HG02870 (cell line): ENCODE data around the gene ETNK2.

ENCODE experiments used
- ATAC-seq: cut with Tn5 transposase; IDR thresholded peaks from one replicate; pipeline ENCODE4 v1.9.1; 2021; ENCODE audit warnings: mild to moderate bottlenecking, moderate library complexity; ENCODE audit not compliant: unreplicated experiment

ETNK2 gene

DNA sequence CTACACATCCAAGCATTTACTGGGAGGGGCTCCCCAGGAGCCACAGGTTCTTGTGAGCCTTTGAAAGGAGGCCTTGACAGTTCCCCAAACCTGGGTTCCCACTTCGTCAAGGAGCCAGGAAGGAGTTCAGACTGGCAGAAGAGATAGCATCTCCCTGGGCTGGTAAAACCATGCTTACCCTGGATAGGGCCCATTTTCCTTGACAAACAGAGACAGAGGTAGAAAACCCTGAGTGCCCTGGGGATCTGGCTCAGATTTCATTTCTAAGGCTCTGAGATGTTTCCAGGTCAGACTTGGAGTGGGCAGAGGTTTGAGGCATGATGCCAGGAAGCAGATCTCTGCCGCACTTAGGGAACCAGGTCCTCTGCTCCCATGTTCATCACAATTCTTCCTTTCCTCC is 2.7 kb downstream of the ETNK2 start:
- ATAC-seq: no peak

DNA sequence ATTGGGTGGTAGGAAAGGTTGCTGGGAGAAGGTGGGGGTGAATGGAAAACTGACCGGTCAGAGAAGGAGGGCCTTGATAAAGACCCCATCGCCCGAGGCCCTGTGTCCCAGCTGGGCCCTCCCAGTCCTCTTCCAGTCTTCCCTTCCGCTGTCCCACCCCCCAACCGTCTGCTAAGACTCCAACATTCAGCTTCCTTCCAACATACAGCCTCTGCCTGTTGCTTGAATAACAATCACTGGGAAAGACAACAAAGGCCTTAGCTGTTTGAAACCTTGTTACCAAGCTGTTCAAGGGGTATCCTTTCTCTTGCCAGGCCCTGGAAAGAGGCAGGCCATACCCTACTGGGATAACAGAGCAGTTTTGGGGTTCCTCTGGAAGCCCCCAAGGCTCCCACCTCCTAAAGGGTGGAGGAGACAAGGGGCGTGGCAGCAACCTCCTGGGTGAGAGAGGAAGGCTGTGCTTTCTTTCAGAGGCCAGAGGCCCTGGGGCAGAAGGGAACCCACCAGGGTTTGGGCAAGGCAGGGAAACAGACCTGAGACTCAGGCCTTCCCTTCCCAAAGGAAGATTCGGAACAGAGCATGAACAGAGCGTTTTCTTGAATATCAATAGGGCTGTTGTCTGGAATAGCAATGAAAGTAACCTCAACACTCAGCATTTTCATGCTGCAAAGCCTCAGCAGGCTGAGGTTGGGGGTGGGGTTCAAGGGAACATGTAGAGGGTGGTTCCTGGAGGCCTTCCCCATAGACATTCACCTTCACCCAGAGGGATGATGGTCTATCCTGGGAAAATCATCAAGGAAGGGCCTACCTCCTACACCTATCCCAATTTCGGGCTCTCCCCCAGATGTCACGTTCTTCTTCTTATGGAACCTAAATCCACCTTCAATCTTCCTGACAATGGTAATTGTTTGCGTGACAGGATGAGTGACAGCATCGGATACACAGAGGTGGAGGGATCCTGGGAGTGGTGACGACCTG is 4.1 kb downstream of the ETNK2 start:
- ATAC-seq: no peak

DNA sequence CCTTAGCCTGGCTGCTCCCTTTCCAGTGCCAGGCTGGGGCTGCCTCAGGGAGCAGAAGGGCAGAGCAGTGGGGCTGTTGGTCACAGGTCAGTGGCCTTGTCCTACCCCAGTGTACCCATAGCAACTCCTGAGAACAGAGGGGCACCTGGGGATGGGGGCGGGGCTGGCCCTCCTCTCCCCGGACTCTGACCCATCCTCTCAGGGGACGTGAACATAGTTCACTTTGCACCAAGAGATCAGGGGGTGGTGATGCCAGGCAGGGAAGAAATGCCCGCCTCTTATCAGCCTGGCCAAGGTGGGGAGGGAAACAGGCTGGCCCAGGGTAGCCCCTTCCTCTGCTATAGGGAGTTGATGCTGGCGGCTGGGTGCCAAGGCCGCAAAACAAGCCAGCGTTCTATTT is 4.9 kb downstream of the ETNK2 start:
- ATAC-seq: no peak

DNA sequence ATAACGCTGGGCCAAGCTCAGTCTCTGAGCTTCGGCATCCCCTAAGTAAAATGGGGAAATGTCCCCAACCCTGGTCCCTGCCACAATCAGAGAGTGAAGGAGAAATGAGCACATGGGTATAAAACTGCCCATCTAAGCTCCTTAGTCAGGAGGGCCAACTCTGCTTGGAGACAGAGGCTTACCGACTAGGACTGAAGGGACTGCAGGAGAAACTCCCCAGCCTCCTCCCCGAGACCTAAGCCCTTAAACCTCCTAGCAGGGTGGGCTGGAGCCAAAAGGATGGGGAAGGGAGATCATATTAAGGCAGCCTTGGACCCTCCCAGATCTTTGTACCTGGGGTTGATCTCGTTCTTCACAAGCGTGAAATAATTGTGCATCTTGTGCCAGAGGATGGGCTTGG is 5.5 kb downstream of the ETNK2 start:
- ATAC-seq: no peak

DNA sequence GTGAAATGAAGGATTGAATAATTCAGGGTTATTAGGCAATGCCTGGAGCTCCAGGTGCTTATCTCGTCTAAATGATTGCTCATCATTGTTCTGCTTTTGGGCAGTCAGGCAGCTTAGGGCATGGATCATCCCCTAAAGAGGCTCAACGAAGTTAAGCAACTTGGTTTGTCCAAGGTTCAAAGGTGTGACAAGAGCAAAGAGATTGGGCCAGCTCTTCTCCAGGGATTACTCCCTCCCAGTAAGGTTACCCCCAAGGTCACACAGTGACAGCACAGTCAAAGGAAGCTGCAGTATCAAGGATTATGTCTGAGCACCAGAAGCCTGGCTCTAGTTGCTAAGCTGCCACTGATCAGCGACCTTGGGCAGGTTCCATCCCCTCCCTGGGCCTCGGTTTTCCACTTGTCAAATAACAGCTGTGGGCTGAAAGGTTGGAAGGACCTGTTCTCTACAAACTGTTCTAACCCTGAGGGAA is 6.8 kb downstream of the ETNK2 start:
- ATAC-seq: no peak

DNA sequence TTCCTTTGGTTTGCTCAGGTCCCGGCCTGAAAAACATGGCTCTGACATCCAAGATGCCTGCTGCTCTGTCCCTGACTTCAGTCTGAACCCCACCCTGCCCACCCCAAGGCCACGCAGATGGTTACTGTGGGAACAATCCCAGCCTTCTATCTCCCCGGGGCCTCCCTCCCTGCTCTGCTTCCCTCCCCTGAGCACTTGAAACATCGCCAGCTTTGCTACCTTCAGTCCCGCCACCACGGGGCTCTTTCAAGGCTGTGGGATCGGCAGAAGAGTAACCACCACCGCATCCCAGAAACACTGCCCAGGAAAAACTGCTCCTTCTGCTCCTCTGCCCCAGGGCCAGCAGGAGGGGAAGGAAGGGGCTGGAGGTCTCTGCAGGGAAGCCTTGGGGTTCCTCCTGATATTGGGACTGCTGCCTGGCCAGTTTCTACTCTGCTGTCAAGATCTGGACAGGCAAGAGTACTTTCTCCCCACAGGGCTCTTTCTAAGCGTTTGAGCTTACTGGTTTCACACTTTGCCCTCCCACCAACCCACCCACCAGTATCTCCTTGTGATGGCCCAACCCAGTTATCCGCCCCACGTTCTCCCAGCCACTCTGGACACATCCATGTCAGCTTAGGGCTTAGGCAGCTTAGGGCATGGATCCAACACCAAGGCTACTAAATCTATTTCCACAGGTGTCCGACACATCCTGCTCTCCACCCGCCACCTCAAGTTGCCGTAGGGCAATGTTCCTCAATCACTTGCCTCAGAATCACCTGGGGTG is 8.4 kb downstream of the ETNK2 start:
- ATAC-seq: no peak

DNA sequence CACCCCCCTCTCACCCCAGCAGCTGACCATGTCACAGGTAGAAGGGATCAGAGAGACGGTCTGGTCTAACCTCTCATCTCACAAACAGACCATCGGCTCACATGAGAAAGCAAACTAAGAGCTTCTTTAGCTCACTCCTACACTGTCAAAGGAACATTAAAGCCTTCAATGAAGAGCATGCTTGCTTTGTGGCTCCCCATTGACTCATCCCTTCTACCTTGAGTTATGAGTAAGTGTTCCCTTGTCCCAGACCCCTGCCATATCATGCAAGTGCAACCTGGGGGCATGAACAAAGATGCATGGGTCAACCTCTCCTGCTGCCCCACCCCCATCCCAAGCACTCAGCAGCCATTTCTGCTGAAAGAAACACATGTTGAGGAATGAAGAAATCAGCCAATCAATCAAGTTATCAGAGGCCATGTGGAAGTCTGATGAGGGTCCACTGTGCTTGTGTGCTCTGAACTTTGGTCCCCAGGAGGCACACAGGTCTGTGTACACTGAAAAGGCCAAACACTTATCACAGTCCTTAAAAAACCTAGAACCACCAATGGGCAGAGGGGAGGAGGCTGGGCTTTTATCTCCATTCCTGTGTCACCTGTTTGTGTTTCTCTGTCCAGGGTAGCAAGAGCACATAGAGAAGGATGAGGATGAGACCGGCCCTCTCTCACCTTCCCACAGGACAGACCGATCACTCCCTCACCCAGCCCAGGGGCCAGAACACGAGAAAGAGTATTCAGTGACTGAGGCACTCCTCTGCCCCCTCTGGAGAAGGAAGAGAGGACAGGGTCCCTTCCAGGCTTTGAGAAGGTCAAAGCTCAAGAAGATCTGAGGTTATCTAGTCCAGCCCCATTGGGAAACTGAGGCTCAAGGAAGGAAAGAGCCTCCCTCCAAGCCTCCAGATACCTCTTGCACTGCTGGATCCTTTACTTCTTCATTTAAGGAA is 9.5 kb downstream of the ETNK2 start:
- ATAC-seq: no peak

DNA sequence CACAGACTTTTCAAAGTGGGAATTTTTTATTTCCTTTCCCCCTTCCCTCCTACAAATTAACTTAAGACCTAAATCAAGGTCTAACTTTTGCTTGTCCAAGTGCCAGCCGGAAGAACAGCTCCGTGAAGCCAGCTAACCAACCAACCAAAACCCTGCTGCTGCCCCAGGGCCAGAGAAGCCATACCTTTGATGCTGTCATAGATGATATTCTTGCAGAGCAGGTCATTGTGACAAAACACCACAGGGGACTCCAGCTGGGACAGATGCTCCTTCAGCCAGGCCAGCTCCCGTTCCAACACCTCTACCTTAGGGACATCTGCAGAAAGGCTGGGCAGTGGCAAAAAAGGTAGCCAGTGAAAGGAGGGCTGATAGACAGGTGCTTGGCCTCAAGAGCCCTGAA is 10.7 kb downstream of the ETNK2 start:
- no peak for ATAC-seq

DNA sequence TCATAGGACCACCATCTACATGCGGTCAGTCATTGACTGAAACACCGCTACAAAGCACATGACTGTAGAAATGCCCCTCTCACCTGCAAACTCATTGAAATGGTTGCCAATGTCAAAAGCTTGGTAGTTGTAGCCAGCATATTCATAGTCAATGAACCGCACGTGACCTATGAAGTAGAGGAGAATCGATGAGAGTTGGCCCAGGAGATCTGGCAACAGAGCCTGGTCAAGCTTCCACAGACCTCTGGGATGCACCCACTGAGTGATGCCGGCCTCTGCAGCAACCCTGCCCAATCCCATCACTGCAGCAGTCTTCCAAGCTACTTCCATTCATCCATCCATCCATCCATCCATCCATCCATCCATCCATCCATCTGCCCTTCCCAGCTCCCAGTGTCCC is 11.9 kb downstream of the ETNK2 start:
- no peak for ATAC-seq

DNA sequence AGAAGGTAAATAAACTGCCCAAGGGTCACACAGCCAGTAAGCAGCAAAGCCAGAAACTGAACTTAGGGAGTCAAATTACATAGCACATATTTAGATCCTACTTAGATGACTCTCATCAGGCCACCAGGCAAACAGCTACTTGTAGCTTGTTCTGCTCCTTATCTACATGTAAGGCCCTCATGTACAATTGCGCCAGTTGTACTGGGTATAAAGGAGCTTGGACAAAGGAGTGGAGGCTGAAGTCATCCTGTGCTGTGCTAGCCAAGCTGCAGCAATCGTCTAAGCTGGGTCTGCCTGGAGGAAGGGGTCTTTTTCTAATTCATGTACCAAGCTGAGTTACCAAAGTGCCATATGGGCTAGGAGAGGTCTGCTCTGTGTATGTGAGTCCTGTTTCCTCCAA is 12.8 kb downstream of the ETNK2 start:
- ATAC-seq: no peak

DNA sequence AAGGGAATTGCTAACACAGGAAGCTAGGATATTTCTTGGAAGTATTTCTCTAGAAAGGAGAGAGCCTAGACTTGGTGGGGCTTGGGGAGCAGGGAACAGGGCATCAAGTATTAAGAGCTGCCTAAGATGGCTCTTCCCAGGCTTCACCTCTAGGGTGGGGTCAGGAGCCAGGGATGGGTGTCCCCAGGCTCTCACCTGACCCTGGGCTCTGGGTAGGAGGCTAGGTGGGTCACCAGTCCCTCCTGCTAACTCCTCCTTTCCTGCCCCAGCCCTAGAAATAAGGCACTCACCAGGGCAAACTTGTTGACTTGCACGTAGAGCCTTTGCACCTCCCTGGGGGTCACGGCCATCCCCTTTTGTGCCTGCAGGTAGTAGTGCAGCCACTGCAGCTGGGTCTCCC is 15.0 kb downstream of the ETNK2 start:
- no peak for ATAC-seq

DNA sequence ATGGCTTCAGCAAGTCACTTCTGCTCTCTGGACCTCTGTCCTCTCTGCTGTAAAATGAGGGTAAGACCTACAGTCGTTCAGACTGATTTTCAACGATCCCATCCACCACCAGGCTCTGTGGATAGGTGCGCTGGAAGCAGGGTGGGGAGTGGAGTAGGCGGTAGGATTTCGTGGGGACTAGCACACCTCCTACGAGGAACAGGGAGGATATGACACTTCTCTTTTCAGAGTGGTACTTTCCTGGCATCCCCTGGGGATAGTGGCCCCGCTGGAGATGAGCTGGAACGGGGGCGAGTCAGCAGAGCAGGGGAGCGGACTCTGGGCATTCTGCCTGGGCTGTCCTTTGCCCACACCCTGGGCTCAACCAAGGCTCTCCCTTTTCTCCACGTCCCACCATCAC is 17.7 kb downstream of the ETNK2 start:
- no peak for ATAC-seq

DNA sequence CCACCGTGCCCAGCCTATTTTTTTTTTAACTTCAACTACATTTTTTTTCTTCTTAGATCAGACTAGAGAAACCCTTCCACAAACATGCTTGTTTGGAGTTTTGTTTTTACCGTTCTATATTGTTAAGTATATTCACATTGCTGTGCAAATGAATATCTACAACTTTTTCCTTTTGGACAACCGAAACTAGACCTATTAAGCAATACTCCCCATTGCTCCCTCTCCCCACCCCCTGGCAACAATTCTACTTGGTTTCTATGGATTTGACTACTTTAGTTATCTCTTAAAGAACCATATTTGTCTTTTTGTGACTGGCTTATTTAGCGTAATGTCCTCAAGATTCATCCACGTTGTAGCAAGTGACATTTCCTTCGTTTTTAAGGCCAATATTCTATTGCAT is 19.1 kb downstream of the ETNK2 start:
- no peak for ATAC-seq

DNA sequence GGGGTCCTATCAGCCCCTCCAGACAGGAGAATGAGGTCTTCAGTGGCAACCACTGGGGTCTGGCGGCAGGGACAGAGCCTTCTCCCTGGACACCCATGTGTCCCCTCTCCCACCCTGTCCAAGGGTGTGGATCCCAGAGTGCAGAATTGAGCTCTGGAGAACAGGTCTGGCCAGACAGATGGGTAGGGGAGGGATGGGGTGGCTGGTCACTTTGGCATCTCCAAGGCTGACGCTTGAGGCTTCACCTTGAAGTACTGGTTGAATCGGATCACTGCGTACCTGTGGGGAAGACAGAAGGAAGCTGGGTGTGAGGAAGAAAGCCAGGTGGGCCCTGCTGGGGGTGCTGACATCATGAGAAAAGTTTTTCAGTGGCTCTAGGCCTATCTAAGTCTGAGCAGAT is 19.9 kb downstream of the ETNK2 start:
- ATAC-seq: no peak

DNA sequence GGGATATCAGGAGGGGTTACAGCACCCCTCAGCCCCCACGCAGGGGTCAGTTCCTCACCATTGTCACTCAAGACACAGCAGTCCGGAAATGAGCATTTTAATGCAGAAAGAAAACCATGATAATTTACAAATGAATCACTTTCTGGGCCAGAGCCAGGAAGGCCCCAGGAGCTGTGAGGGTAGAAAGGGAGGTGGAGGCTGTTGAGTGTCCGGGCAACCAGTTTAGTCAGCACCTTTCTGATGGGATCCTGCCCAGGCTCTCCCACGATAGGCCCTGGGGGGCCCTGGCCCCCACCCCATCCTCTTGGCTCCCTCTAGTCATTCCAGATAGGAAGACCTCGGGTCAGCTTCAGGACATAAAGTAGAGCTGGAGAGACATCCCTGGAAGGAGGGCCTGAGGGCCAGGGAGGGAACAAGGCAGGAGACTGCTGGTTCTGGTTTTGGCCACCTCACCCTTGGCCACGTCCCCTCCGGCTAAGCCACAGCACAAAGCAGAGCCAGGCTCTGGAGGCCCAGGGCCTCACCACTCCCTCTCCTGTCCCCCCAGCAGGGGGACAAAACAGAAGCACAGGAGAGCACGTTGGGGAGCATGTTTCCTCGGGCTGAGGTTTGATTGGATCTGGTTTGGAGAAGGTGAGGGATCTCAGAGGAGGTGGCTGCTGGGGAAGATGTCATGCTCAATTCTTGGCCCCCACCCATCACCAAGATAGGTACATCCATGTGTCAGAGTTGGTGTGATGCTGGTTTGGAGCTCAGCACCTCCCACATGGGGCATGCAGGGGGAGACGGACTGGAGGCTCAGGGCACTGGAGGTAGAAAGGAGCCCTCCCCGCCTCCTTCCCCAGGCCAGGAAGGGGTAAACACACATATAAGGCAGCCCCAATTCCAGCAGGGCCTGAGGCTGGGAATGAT is 20.6 kb downstream of the ETNK2 start:
- no peak for ATAC-seq

DNA sequence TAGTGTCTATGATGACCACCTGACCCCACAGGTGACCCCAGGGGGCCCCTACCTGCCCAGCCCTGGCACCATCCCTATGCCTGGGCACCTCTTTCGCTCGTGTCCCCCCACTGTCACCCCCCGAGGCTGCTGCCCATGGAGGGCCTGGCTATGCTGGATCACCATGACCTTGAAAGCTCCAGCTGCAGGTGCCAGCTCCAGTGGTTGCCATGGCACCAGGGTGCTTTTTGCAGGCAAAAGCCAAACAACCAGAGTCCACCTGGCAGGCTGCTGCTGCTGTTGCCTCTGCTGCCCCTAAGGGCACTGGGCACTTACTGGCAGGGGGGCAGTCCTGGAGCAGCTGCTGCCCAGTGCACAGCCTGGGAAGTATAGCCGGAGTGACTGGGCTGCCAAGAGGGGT is 21.7 kb downstream of the ETNK2 start:
- no peak for ATAC-seq

DNA sequence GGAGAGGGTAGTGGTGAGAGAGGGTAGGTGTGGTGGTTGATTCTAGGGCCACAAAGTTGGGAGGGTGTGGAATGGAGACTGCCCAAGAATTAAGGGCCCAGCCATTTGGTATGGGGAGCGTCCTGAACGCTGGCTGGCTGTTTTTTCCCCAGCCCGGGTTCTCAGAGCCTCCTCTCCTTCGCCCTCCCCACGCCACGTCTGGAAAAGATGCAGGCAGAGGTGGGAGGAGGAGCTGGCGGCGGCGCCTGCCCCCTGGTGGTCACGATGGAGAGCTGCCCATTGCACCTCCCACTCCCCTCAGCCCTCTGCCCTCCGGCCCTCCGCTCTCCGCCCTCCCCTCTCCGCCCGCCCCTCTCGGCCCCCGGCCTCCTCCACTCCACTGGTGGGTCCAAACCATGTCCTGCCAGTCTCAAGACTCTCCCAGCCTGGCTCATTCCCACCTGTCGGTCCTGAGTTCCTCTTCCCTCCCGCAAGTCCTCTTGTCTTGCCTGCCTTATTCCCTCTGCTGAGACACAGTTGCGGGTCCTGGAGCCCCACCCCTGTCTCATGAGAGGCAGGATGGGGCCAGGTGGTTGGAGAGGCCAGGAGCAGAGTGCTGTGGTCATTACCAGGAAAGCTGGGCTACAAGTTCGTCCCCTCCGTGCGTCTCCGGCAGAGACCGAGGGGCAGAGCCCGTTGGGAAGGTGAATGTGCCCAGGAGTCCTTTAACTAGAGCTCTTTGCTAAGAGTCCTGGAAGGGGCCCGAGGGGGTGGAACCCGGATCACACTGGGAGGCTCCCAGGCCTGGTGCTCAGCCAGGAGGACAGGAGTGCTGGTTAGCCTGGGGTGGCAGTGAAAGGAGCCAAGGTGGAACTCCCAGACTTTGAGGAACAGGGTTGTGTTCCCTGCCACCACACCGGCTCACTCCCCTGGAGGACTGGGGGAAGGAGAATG is 22.6 kb downstream of the ETNK2 start:
- ATAC-seq: no peak

DNA sequence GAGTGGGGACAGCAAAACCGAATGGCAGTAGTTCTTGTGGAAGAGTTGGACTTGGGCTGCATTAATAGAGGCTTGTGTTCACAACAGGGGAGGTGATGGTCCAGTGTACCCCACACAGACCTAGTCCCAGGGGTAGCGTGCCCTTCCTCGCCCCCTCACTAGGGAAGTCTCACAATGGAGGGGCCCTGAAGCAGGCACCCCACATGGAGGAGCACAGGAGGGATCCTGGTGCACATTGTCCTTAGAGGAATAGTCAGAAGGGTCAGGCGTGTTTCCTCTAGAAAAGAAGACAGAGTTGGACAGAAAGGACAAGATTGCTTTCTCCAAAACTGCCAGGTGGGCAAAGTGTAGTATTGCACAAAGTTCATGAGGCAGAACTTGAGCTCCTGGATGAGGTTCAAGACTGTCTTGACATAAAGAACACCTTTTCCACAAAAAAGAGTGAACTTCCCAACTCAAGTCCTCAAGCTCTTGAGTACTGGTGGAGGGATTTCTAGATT is 23.3 kb downstream of the ETNK2 start:
- ATAC-seq: no peak
